Prostate gland (tissue), 2 donors: Measurements from ENCODE around the gene LPIN3.

Experiments
- CTCF ChIP-seq, 4 experiments: fragments of 200-600 bp in 2 of 4; fragments of 450-650 bp in 2 of 4; sonication (generic) in 2 of 4; IDR thresholded peaks; 1 replicate in 3 of 4; 2 replicates in 1 of 4; pipeline ENCODE4 v1.5.1; 2016 to 2019; ENCODE audit warnings: antibody characterized with exemption in 4 of 4, mild to moderate bottlenecking in 2 of 4, moderate library complexity in 2 of 4
- POLR2A ChIP-seq: fragments of 450-650 bp; IDR thresholded peaks from one replicate; pipeline ENCODE4 v1.6.1; 2016; ENCODE audit warnings: antibody characterized with exemption, mild to moderate bottlenecking
- POLR2AphosphoS5 ChIP-seq: sonication (generic); formaldehyde crosslinking; IDR thresholded peaks from one replicate; pipeline ENCODE4 v1.6.1; 2017; ENCODE audit warnings: antibody characterized with exemption

- TF ChIP-seq CTCF (IDR thresholded peaks at IDR 0.05) (no peak), POLR2AphosphoS5 (no peak), POLR2A (no peak)
Measured at GRCh38 chr20:41370176-41370575, 29.6 kb downstream of the LPIN3 start.
